ENCODE data around the gene RIGI. TPM values are rescaled to one million over a fixed set of nuclear protein-coding genes. Genes with fewer than 3 reads are reported as not detected.

Gene RIGI
- total and polyA plus RNA-seq, 2 of the 13 experiments (the other 11 are each of a cell fraction or from before 2014, with no cell fraction given): 3.0 to 8.2 TPM

DNA sequence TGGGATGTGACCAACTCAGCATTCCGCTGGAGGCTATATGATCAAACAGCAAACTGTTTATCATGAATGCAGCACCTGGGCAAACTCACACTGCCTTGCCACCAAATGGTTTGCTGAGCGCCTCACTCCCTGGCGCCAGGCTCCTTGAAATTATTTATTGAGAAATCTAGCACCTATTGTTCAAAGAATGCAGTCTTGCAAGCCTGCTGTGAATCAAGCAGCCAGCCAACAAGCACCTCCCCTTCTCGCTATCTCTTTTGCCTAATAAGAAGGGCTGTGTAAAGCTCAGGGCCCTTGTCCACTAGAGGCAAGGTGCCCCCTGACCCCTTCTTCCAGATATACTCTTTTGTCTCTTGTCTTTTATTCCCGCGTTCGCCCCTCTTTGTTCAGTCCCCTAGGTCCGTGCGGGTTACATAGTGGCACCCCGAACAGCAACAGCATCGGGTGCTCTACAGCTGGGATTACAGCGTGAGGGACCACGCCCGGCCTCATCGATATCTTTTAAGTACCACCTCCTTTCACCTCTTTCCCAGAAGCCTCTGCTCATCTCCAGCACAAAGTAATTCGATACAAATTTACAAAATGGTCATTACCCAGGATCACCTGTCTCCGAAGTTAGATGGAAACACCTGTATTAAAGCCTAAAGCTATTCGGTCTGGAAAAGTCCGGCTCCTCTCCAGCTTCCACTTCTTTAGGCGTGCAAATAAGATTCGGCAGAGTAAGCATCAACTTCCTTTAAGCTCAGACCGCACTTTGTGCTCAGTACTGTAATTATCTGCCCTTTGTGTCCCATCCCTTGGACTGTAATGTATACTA lies 896 bp downstream of the RIGI start:
- in situ Hi-C loops (cut with HindIII; ENCODE audit: extremely low pct_ligation_motif_present, low pct_unique_long_range_greater_than_20kb): loop anchor here (5.0 kb wide), 1 partner anchor 143 kb away; the partner anchor contains the start of gene ACO1
- 3% methylated on average over 20 of the region's 22 CpGs for WGBS (ENCODE audit: low lambda C conversion rate)
- intact Hi-C loops (cut with micrococcal nuclease; ENCODE audit: unreplicated experiment): no loop called here
- TF ChIP-seq, protein P1, sequence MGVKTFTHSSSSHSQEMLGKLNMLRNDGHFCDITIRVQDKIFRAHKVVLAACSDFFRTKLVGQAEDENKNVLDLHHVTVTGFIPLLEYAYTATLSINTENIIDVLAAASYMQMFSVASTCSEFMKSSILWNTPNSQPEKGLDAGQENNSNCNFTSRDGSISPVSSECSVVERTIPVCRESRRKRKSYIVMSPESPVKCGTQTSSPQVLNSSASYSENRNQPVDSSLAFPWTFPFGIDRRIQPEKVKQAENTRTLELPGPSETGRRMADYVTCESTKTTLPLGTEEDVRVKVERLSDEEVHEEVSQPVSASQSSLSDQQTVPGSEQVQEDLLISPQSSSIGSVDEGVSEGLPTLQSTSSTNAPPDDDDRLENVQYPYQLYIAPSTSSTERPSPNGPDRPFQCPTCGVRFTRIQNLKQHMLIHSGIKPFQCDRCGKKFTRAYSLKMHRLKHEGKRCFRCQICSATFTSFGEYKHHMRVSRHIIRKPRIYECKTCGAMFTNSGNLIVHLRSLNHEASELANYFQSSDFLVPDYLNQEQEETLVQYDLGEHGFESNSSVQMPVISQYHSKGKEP (CRISPR knock-in tag; IDR thresholded peaks at IDR 0.05): no peak
- 0 out of 2 replicates have a peak, but pooled peaks have one; percentile 35 for TF ChIP-seq DMAP1 (CRISPR knock-in tag; IDR thresholded peaks at IDR 0.05)
- TF ChIP-seq SOX5 (CRISPR knock-in tag; IDR thresholded peaks at IDR 0.05; ENCODE audit: borderline replicate concordance): no peak
- no peak for TF ChIP-seq ZBTB20 (CRISPR knock-in tag; IDR thresholded peaks at IDR 0.05; ENCODE audit: borderline replicate concordance, low read depth)
- TF ChIP-seq CCDC6 (CRISPR knock-in tag; IDR thresholded peaks at IDR 0.05): no peak
- TF ChIP-seq HOXA5 (CRISPR knock-in tag; IDR thresholded peaks at IDR 0.05): 0 out of 2 replicates have a peak, but pooled peaks have one; percentile 6
- no peak for TF ChIP-seq ZMAT3 (CRISPR knock-in tag; conservative IDR thresholded peaks at IDR 0.05)
- peak; percentile 2 for TF ChIP-seq TEAD3 (CRISPR knock-in tag; optimal IDR thresholded peaks at IDR 0.05; ENCODE audit: borderline replicate concordance)
- TF ChIP-seq CHCHD3 (CRISPR knock-in tag; IDR thresholded peaks at IDR 0.05): no peak
- TF ChIP-seq RARG (CRISPR knock-in tag; IDR thresholded peaks at IDR 0.05; ENCODE audit: low read depth): 0 out of 2 replicates have a peak, but pooled peaks have one; percentile 14
- no peak for TF ChIP-seq ZC3H4 (CRISPR knock-in tag; IDR thresholded peaks at IDR 0.05; ENCODE audit: borderline replicate concordance)
- TF ChIP-seq, protein P2, sequence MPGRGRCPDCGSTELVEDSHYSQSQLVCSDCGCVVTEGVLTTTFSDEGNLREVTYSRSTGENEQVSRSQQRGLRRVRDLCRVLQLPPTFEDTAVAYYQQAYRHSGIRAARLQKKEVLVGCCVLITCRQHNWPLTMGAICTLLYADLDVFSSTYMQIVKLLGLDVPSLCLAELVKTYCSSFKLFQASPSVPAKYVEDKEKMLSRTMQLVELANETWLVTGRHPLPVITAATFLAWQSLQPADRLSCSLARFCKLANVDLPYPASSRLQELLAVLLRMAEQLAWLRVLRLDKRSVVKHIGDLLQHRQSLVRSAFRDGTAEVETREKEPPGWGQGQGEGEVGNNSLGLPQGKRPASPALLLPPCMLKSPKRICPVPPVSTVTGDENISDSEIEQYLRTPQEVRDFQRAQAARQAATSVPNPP (CRISPR knock-in tag; IDR thresholded peaks at IDR 0.05): no peak
- TF ChIP-seq, protein P3, sequence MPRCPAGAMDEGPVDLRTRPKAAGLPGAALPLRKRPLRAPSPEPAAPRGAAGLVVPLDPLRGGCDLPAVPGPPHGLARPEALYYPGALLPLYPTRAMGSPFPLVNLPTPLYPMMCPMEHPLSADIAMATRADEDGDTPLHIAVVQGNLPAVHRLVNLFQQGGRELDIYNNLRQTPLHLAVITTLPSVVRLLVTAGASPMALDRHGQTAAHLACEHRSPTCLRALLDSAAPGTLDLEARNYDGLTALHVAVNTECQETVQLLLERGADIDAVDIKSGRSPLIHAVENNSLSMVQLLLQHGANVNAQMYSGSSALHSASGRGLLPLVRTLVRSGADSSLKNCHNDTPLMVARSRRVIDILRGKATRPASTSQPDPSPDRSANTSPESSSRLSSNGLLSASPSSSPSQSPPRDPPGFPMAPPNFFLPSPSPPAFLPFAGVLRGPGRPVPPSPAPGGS (CRISPR knock-in tag; IDR thresholded peaks at IDR 0.05): no peak
- TF ChIP-seq, protein P4, sequence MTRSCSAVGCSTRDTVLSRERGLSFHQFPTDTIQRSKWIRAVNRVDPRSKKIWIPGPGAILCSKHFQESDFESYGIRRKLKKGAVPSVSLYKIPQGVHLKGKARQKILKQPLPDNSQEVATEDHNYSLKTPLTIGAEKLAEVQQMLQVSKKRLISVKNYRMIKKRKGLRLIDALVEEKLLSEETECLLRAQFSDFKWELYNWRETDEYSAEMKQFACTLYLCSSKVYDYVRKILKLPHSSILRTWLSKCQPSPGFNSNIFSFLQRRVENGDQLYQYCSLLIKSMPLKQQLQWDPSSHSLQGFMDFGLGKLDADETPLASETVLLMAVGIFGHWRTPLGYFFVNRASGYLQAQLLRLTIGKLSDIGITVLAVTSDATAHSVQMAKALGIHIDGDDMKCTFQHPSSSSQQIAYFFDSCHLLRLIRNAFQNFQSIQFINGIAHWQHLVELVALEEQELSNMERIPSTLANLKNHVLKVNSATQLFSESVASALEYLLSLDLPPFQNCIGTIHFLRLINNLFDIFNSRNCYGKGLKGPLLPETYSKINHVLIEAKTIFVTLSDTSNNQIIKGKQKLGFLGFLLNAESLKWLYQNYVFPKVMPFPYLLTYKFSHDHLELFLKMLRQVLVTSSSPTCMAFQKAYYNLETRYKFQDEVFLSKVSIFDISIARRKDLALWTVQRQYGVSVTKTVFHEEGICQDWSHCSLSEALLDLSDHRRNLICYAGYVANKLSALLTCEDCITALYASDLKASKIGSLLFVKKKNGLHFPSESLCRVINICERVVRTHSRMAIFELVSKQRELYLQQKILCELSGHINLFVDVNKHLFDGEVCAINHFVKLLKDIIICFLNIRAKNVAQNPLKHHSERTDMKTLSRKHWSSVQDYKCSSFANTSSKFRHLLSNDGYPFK (CRISPR knock-in tag; IDR thresholded peaks at IDR 0.05; ENCODE audit: borderline replicate concordance): no peak
- TF ChIP-seq SOX6 (IDR thresholded peaks at IDR 0.05): no peak
- peak; percentile 23 for TF ChIP-seq SOX6 (CRISPR knock-in tag; IDR thresholded peaks at IDR 0.05)
- TF ChIP-seq ZNF747 (CRISPR knock-in tag; IDR thresholded peaks at IDR 0.05; ENCODE audit: borderline replicate concordance): no peak

More for the DNA sequence above, 896 bp downstream of the RIGI start:
- peak overlapping the region; percentile 80 to 86 (median 82) for H3K4me3 ChIP-seq (replicated peaks in 1 of 3; ENCODE audit: insufficient read depth in 1 of 3, low read depth in 2 of 3, low read length in 3 of 3)
- peaks cover 6% of the 10 kb centered on the region for H3K79me2 ChIP-seq (ENCODE audit: insufficient read depth, low read length)
- H3K4me2 ChIP-seq (ENCODE audit: low read depth, low read length): peak overlapping the region; percentile 89
- peak; percentile 43 for FAIRE-seq
- no peaks in the 10 kb centered on the region for H4K20me1 ChIP-seq (ENCODE audit: insufficient read depth, low read length)
- peak; percentile 18 for DNase-seq (ENCODE audit: low spot score)
- H2AFZ ChIP-seq (ENCODE audit: low read length): peak overlapping the region; percentile 70
- H3K36me3 ChIP-seq (replicated peaks in 1 of 2; ENCODE audit: control insufficient read depth in 1 of 2, insufficient read depth in 2 of 2, low read length in 2 of 2): no peaks in the 10 kb centered on the region
- H3K9me3 ChIP-seq (ENCODE audit: low read length): no peaks in the 10 kb centered on the region
- ATAC-seq: peak; percentile 70
- BruUV-seq (replicated peaks): TSS peak; percentile 57
- H3K9ac ChIP-seq (ENCODE audit: insufficient read depth, low read depth, low read length): peak overlapping the region; percentile 76
- peaks cover 39% of the 10 kb centered on the region for H3K4me1 ChIP-seq (ENCODE audit: insufficient read depth, low read length)
- H3K27me3 ChIP-seq (ENCODE audit: control insufficient read depth in 1 of 2, insufficient read depth in 2 of 2, low read length in 2 of 2): no peaks in the 10 kb centered on the region; a peak in 1 of 5 replicates
- CTCF ChIA-PET (ENCODE audit: low intra/inter-chr PET ratio, low total read pairs): interaction anchor here (3.4 kb wide), 1 partner anchor 146 kb away, joined by 33 read pairs; no protein-coding TSS in a partner anchor
- POLR2A ChIA-PET: interaction anchor here (1.1 to 2.8 kb wide), 8 partner anchors 16 to 500 kb away, joined by 4 to 43 read pairs (median 11); partner anchors contain the start of genes ACO1, DNAJA1, SMIM27 and TOPORS
- H3K27ac ChIP-seq (ENCODE audit: extremely low read length, insufficient read depth, low read length): peak overlapping the region; percentile 75

All from HepG2 (cell line).